HepG2 (cell line): ENCODE measurements around the gene ENTPD2. TPM values are rescaled to one million over a fixed set of nuclear protein-coding genes. Genes with fewer than 3 reads are reported as not detected.

ENCODE experiments used
- ATAC-seq: fragments of 200-7000 bp; cut with Tn5 transposase; 3 replicates; pipeline ENCODE4 v1.9.1; 2020; ENCODE audit warnings: mild to moderate bottlenecking, moderate library complexity
- BruUV-seq: library from RNA; stranded (reverse); fragments of 400-500 nt; replicated peaks from 2 replicates; lab custom pipeline; 2021; lab: Mats Ljungman, UMichigan
- CTCF ChIA-PET: fragments of 300-600 bp; formaldehyde crosslinking; extraction: SDS; loops from one replicate; lab custom pipeline; 2021; ENCODE audit warnings: low total read pairs, inconsistent platforms, low intra/inter-chr PET ratio; lab: Yijun Ruan, JAX
- POLR2A ChIA-PET: fragments of 350-600 bp; sonication (Branson Sonifier 250); formaldehyde crosslinking; loops from one replicate; lab custom pipeline; 2020; ENCODE audit warnings: antibody characterized with exemption, inconsistent platforms; lab: Yijun Ruan, JAX
- DNase-seq: peaks from one replicate; pipeline ENCODE4 v3.0.0-alpha.2; 2015; ENCODE audit warnings: low spot score
- FAIRE-seq: peaks from 3 replicates; lab custom pipeline; 2011; peaks lifted over from hg19 to GRCh38; lab: Jason Lieb, UNC
- H2AFZ ChIP-seq: one replicate; pipeline ENCODE4 v1.6.1; 2011; ENCODE audit warnings: low read length, inconsistent platforms
- H3K27ac ChIP-seq: fragments of 300-600 bp; 3 replicates; pipeline ENCODE4 v1.8.0; 2011; ENCODE audit warnings: mixed run types, mild to moderate bottlenecking, mixed read lengths, low read length, inconsistent platforms; ENCODE audit not compliant: insufficient read depth; ENCODE audit errors: extremely low read length
- H3K27me3 ChIP-seq, 2 experiments: fragments of 200-600 bp in 1 of 2; 2 replicates in 1 of 2; 3 replicates in 1 of 2; pipeline versions ENCODE4 v1.6.0 to v1.8.0; 2011; ENCODE audit warnings: low read length in 2 of 2, mild to moderate bottlenecking in 2 of 2, moderate library complexity in 2 of 2, inconsistent platforms in 1 of 2; ENCODE audit not compliant: insufficient read depth in 2 of 2, control insufficient read depth in 1 of 2
- H3K36me3 ChIP-seq, 2 experiments: fragments of 200-600 bp in 1 of 2; replicated peaks in 1 of 2; 2 replicates in 1 of 2; 3 replicates in 1 of 2; pipeline versions ENCODE4 v1.5.1 to v1.8.0; 2011; ENCODE audit warnings: low read length in 2 of 2, inconsistent platforms in 1 of 2; ENCODE audit not compliant: insufficient read depth in 2 of 2, control insufficient read depth in 1 of 2
- H3K4me1 ChIP-seq: 2 replicates; pipeline ENCODE4 v1.5.1; 2012; ENCODE audit warnings: low read length, inconsistent platforms; ENCODE audit not compliant: insufficient read depth
- H3K4me2 ChIP-seq: 2 replicates; pipeline ENCODE4 v1.6.0; 2011; ENCODE audit warnings: low read depth, low read length, inconsistent platforms
- H3K4me3 ChIP-seq, 3 experiments: fragments of 200-600 bp in 1 of 3; sonication (generic), shearing (Covaris generic) in 1 of 3; replicated peaks in 1 of 3; 2 replicates each; pipeline ENCODE4 v1.5.1; 2011 to 2016; ENCODE audit warnings: low read length in 3 of 3, inconsistent platforms in 2 of 3, low read depth in 2 of 3, mild to moderate bottlenecking in 2 of 3, control low read depth in 1 of 3, mixed read lengths in 1 of 3; ENCODE audit not compliant: insufficient read depth in 1 of 3
- H3K79me2 ChIP-seq: one replicate; pipeline ENCODE4 v1.6.1; 2011; ENCODE audit warnings: low read length, inconsistent platforms; ENCODE audit not compliant: insufficient read depth
- H3K9ac ChIP-seq: 2 replicates; pipeline ENCODE4 v1.6.0; 2011; ENCODE audit warnings: mild to moderate bottlenecking, low read depth, low read length, inconsistent platforms; ENCODE audit not compliant: insufficient read depth
- H3K9me3 ChIP-seq: 2 replicates; pipeline ENCODE4 v1.5.1; 2012; ENCODE audit warnings: mild to moderate bottlenecking, low read length
- H4K20me1 ChIP-seq: 2 replicates; pipeline ENCODE4 v1.6.0; 2011; ENCODE audit warnings: inconsistent platforms, mild to moderate bottlenecking, low read length, moderate library complexity; ENCODE audit not compliant: insufficient read depth
- GTF2F1 ChIP-seq: fragments of 150-350 bp; IDR thresholded peaks from 2 replicates; pipeline ENCODE4 v1.6.1; 2014; ENCODE audit warnings: low read length
- HDAC1 ChIP-seq: sonication (generic); formaldehyde crosslinking; IDR thresholded peaks from 2 replicates; pipeline ENCODE4 v1.5.1; 2020; ENCODE audit warnings: mild to moderate bottlenecking, missing genetic modification reagents
- JARID2 ChIP-seq: sonication (generic); formaldehyde crosslinking; IDR thresholded peaks from 2 replicates; pipeline ENCODE4 v1.8.1; 2023; ENCODE audit warnings: missing genetic modification reagents, inconsistent platforms; ENCODE audit not compliant: insufficient replicate concordance
- NFKB2 ChIP-seq: sonication (generic); formaldehyde crosslinking; IDR thresholded peaks from 2 replicates; pipeline ENCODE4 v1.4.0; 2020; ENCODE audit warnings: missing genetic modification reagents, borderline replicate concordance
- NFYC ChIP-seq: IDR thresholded peaks from 2 replicates; pipeline ENCODE4 v1.6.1; 2016; ENCODE audit warnings: missing genetic modification reagents, missing compliant biosample characterization
- PHF8 ChIP-seq: sonication (generic); formaldehyde crosslinking; IDR thresholded peaks from 2 replicates; pipeline ENCODE4 v1.5.0; 2020; ENCODE audit warnings: missing genetic modification reagents
- SKI ChIP-seq: fragments of 450-650 bp; IDR thresholded peaks from one replicate; pipeline ENCODE4 v1.6.1; 2018; ENCODE audit warnings: mild to moderate bottlenecking; ENCODE audit not compliant: partially characterized antibody
- SMARCC2 ChIP-seq: fragments of 450-650 bp; IDR thresholded peaks from 2 replicates; pipeline ENCODE4 v1.6.1; 2017; ENCODE audit warnings: antibody characterized with exemption, mild to moderate bottlenecking
- SUZ12 ChIP-seq: fragments of 150-350 bp; IDR thresholded peaks from 2 replicates; pipeline ENCODE4 v1.6.1; 2014; ENCODE audit warnings: low read depth, low read length
- TERF1 ChIP-seq: sonication (generic); formaldehyde crosslinking; IDR thresholded peaks from 2 replicates; pipeline ENCODE4 v1.8.0; 2022; ENCODE audit warnings: mild to moderate bottlenecking, missing genetic modification reagents, moderate library complexity
- ZNF136 ChIP-seq: sonication (generic); formaldehyde crosslinking; IDR thresholded peaks from 2 replicates; pipeline ENCODE4 v1.8.1; 2022; ENCODE audit warnings: low read depth, mild to moderate bottlenecking, moderate library complexity, missing genetic modification reagents
- ZNF17 ChIP-seq: sonication (generic); formaldehyde crosslinking; IDR thresholded peaks from 2 replicates; pipeline ENCODE4 v1.5.0; 2020; ENCODE audit warnings: mild to moderate bottlenecking, missing genetic modification reagents
- ZNF234 ChIP-seq: sonication (generic); formaldehyde crosslinking; conservative IDR thresholded peaks from 2 replicates; pipeline ENCODE4 v1.5.1; 2020; ENCODE audit warnings: mild to moderate bottlenecking, missing genetic modification reagents
- ZNF235 ChIP-seq: sonication (generic); formaldehyde crosslinking; IDR thresholded peaks from 2 replicates; pipeline ENCODE4 v1.8.1; 2023; ENCODE audit warnings: mild to moderate bottlenecking, missing genetic modification reagents, borderline replicate concordance
- ZNF282 ChIP-seq: fragments of 450-650 bp; IDR thresholded peaks from 2 replicates; pipeline ENCODE4 v1.6.1; 2018; ENCODE audit not compliant: partially characterized antibody
- ZNF33B ChIP-seq: sonication (generic); formaldehyde crosslinking; IDR thresholded peaks from 2 replicates; pipeline ENCODE4 v1.5.1; 2020; ENCODE audit warnings: mild to moderate bottlenecking, missing genetic modification reagents
- ZNF570 ChIP-seq: sonication (generic); formaldehyde crosslinking; IDR thresholded peaks from 2 replicates; pipeline ENCODE4 v1.4.0; 2020; ENCODE audit warnings: mild to moderate bottlenecking, missing genetic modification reagents, borderline replicate concordance
- WGBS: methylation state at CpG from one replicate; pipeline ENCODE4 v1.1.6; 2017; ENCODE audit warnings: low lambda C conversion rate; 5-methylcytosine and 5-hydroxymethylcytosine counted together
- in situ Hi-C: cut with HindIII; loops from 2 replicates; pipeline ENCODE4 v1.10.0; 2017; ENCODE audit warnings: low pct_unique_long_range_greater_than_20kb; ENCODE audit not compliant: extremely low pct_ligation_motif_present
- intact Hi-C: fragments of 100-400 bp; cut with micrococcal nuclease; formaldehyde crosslinking; loops from one replicate; pipeline ENCODE4 v1.10.0; 2022; ENCODE audit not compliant: unreplicated experiment
- polyA plus RNA-seq, 8 experiments: library from polyadenylated mRNA; depleted of rRNA in 3 of 8; stranded (reverse) in 7 of 8; unstranded in 1 of 8; fragments of >200 nt; fragmentation: Illumina TruSeq in 4 of 8; extraction: Trizol in 4 of 8; gene quantifications; 2 replicates each; pipeline versions ENCODE4 v1.2.1 to v1.2.3, GENCODE V29; 2011 to 2016; ENCODE audit warnings: low read depth in 4 of 8, missing spikeins in 1 of 8, mixed read lengths in 1 of 8; ENCODE audit not compliant: insufficient read depth in 1 of 8
- total RNA-seq, 5 experiments: library from RNA; depleted of rRNA; stranded (reverse); fragments of >200 nt; fragmentation: Illumina TruSeq; extraction: Trizol; gene quantifications; 2 replicates each; pipeline ENCODE4 v1.2.3, GENCODE V29; 2016; ENCODE audit warnings: low read depth in 1 of 5
- TF ChIP-seq, protein P1 (sequence below): sonication (generic); formaldehyde crosslinking; IDR thresholded peaks from 2 replicates; pipeline ENCODE4 v1.4.0; 2020; ENCODE audit warnings: missing genetic modification reagents

The ENTPD2 gene
- total and polyA plus RNA-seq, 2 of the 13 experiments (the other 11 are each of a cell fraction or from before 2014, with no cell fraction given) = 0.95 to 3.2 TPM

DNA sequence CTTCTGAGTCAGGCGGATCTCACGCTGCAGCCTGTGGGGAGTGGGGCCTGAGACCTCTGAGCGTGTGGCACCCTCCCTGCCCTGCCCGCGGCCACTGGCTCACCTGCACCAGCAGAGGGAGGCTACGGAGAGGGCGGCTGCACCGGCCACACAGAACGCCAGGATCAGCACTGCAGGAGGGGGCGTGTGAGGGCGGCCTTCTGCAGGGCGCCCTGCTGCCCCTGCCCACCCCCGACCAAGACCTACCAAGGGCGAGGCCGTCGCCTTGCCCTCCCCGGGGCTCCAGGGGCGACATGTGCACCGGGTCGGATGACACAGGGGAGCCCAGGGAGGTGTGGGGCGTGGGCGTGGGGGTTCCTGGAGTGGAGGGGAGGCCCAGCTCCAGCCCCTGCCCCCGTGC is 13.3 kb downstream of the ENTPD2 start:
- Histone ChIP-seq H3K9ac (no peak overlapping the region), H4K20me1 (peaks cover 3% of the 10 kb centered on the region; the same call in 1 of the 2 replicates), H3K79me2 (no peaks in the 10 kb centered on the region), H3K27me3 (peaks cover 3 to 22% of the 10 kb centered on the region in 2 experiments; a peak in 4 of 5 replicates), H3K36me3 (no peaks in the 10 kb centered on the region), H3K4me1 (peaks cover 22% of the 10 kb centered on the region), H3K4me2 (no peak overlapping the region), H3K27ac (no peak overlapping the region), H3K4me3 (no peak overlapping the region), H2AFZ (no peak overlapping the region), H3K9me3 (no peaks in the 10 kb centered on the region)
- intact Hi-C loops = no loop called here
- ChIA-PET POLR2A (no interaction called here), CTCF (no interaction called here)
- TF ChIP-seq ZNF33B (CRISPR knock-in tag) (no peak), ZNF570 (CRISPR knock-in tag) (no peak), ZNF235 (CRISPR knock-in tag) (no peak), ZNF17 (CRISPR knock-in tag) (no peak), NFYC (CRISPR knock-in tag) (no peak), JARID2 (CRISPR knock-in tag) (no peak), SKI (no peak), HDAC1 (no peak)
- DNase-seq (no peak), FAIRE-seq (no peak), ATAC-seq (no peak)
- BruUV-seq = no TSS peak
- in situ Hi-C loops = loop anchor here (10.0 kb wide), 1 partner anchor 266 kb away; no protein-coding TSS in a partner anchor
- 89% methylated on average over 3 of the region's 23 CpGs for WGBS

GRCh38 chr9:137039611-137040366 is 14.1 kb downstream of the ENTPD2 start:
- intact Hi-C loops = no loop called here
- no peak overlapping the region for H3K27ac ChIP-seq
- in situ Hi-C loops = loop anchor here (10.0 kb wide), 2 partner anchors 195 to 265 kb away; partner anchors contain the start of genes AJM1 and PHPT1
- H3K36me3 ChIP-seq = no peaks in the 10 kb centered on the region
- H3K27me3 ChIP-seq = peaks cover 0 to 16% of the 10 kb centered on the region in 2 experiments; a peak in 3 of 5 replicates
- no peak overlapping the region for H3K4me2 ChIP-seq
- 79% methylated on average over 22 of the region's 32 CpGs for WGBS
- ChIA-PET POLR2A (no interaction called here), CTCF (no interaction called here)
- DNase-seq = no peak
- H3K9ac ChIP-seq = no peak overlapping the region
- H3K9me3 ChIP-seq = no peaks in the 10 kb centered on the region
- H2AFZ ChIP-seq = no peak overlapping the region
- FAIRE-seq = no peak
- H3K4me3 ChIP-seq = no peak overlapping the region
- H3K4me1 ChIP-seq = peaks cover 22% of the 10 kb centered on the region
- no TSS peak for BruUV-seq
- peaks cover 3% of the 10 kb centered on the region; the same call in 1 of the 2 replicates for H4K20me1 ChIP-seq
- H3K79me2 ChIP-seq = no peaks in the 10 kb centered on the region
- no peak for ATAC-seq
- no peak for TF ChIP-seq TERF1
- TF ChIP-seq ZNF282 = no peak
- TF ChIP-seq ZNF234 = no peak
- TF ChIP-seq NFKB2 = no peak
- TF ChIP-seq, protein P1, sequence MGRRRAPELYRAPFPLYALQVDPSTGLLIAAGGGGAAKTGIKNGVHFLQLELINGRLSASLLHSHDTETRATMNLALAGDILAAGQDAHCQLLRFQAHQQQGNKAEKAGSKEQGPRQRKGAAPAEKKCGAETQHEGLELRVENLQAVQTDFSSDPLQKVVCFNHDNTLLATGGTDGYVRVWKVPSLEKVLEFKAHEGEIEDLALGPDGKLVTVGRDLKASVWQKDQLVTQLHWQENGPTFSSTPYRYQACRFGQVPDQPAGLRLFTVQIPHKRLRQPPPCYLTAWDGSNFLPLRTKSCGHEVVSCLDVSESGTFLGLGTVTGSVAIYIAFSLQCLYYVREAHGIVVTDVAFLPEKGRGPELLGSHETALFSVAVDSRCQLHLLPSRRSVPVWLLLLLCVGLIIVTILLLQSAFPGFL (CRISPR knock-in tag) = no peak
- no peak for TF ChIP-seq ZNF136 (CRISPR knock-in tag)
- TF ChIP-seq SMARCC2 = no peak
- no peak for TF ChIP-seq PHF8
- TF ChIP-seq GTF2F1 = no peak
- TF ChIP-seq SUZ12 = no peak
